Fibroblast of gingiva (primary cell): ENCODE data around the gene RANBP3L.
"Not testable (repeated sequence)": the region's sequence is repeated elsewhere in the genome, so short reads cannot be mapped to it uniquely, and the experiment has no call there.

ENCODE experiments used
- DNase-seq: peaks from one replicate; pipeline ENCODE4 v3.0.0-alpha.2; 2011; ENCODE audit warnings: low read depth

Gene RANBP3L

DNA sequence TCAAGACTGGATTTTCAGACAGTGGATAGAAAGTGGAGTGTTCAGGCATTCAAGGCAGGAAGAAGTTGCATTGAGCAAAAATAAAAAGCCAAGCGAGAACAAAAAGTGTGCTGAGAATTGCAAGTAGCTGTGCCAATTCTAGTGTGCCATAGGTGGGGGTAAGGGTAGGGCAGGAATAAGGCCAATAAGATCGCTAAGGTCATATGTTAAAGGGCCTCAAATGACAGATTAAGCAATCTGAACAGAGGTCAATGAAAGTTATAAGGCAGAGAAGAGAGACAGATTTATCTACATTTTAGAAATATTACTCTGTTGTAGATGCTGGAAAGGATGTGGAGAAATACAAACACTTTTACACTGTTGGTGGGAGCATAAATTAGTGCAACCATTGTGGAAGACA is 96.4 kb downstream of the RANBP3L start:
- no peak for DNase-seq

DNA sequence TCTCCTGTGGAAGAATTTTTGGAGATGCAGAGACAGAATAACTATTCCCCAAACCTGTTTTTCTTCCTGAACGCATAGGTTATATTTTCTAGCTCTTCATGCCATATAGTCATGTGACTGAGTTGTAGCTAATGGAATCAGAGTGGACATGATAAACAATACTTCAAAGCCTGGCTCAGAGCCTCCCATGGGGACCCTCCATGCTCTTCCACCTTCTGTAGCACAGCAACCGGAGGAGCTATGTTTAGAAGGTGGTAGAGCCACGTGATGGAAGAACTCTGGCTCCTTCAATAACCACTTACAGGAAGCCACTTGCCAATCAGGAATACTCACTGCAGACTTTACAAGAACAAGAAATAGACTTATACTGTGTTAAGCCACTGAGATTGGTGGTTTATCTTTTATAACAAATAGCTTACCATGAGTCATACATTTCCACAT is 99.2 kb downstream of the RANBP3L start:
- DNase-seq: no peak

DNA sequence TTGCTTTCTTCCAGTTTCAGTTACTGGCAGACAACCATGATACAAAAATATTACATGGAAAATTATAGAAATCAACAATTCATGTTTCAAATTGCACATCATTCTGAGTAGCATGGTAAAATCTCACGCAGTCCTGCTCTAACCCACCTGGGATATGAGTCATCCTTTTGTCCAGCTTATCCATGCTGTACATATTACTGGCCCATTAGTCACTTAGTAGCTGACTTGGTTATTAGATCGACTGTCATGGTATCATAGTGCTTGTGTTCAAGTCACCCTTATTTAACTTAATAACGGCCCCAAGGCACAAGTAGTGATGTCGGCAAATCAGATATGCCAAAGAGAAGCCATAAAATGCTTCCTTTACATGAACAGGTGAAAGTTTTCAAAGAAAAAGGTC is 101.2 kb downstream of the RANBP3L start:
- DNase-seq: peak; percentile 4

DNA sequence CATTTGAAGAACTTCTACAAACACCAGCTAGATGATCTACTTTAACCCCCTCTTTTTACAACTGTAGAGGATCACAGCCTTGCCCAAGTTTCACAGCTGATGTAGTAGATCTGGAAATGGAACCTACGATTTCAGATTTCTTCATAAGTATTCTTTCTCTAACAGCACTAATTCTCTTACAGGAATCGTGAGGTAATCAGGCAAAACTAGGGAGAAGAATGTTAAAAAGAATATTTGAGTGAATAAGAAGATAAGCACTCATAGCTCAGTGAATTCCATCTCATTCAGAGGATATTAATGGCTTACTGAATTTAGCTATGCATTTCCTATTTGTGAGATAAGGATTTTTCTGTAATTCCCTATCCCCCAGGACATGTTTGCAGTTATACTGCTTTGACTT is 102.1 kb downstream of the RANBP3L start:
- no peak for DNase-seq

DNA sequence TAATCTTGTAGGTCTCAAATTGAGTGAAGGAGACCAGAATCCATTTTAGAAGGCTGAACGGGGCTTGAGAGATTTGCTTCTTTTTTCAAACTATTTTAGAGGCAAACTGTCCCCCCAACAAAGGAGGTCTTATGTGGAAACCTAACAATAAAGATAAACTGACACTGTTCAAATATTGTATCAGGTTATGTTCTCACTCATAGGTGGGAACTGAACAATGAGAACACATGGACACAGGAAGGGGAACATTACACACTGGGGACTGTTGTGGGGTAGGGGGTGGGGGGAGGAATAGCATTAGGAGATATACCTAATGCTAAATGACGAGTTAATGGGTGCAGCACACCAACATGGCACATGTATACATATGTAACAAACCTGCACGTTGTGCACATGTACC is 102.9 kb downstream of the RANBP3L start:
- DNase-seq: not testable (repeated sequence)
